Retinal pigment epithelial cell (primary cell): ENCODE data around the gene THRA.

Experiments used
- DNase-seq: peaks from one replicate; pipeline ENCODE4 v3.0.0-alpha.2; 2010; ENCODE audit warnings: low read depth
- H3K4me3 ChIP-seq: 2 replicates; pipeline ENCODE4 v1.5.1; 2011; ENCODE audit warnings: mild to moderate bottlenecking, low read length, control low read depth, moderate library complexity
- CTCF ChIP-seq: conservative IDR thresholded peaks from 2 replicates; pipeline ENCODE4 v1.5.1; 2011; ENCODE audit warnings: low read depth, low read length, control low read depth, inconsistent platforms

The THRA gene

GRCh38 chr17:40122136-40122998 is 59.6 kb downstream of the THRA start:
- TF ChIP-seq CTCF: peak; percentile 15
- H3K4me3 ChIP-seq: peak overlapping the region; percentile 97
- no peak for DNase-seq

- no peak for DNase-seq
- H3K4me3 ChIP-seq: peak overlapping the region; percentile 97
- TF ChIP-seq CTCF: no peak
Measured at GRCh38 chr17:40122999-40123810, 60.4 kb downstream of the THRA start.

- H3K4me3 ChIP-seq: peak overlapping the region; percentile 97
- DNase-seq: no peak
- no peak for TF ChIP-seq CTCF
Measured at GRCh38 chr17:40123811-40124114, 61.0 kb downstream of the THRA start.

- no peak for TF ChIP-seq CTCF
- H3K4me3 ChIP-seq: peak overlapping the region; percentile 97
- DNase-seq: no peak
Measured at GRCh38 chr17:40124279-40125141, 61.7 kb downstream of the THRA start.

GRCh38 chr17:40129498-40129897 is 66.7 kb downstream of the THRA start:
- DNase-seq: no peak
- no peak for TF ChIP-seq CTCF
- H3K4me3 ChIP-seq: no peak overlapping the region

- no peak for DNase-seq
- no peak overlapping the region for H3K4me3 ChIP-seq
- no peak for TF ChIP-seq CTCF
Measured at GRCh38 chr17:40130352-40131042, 67.7 kb downstream of the THRA start.
